ENCODE results near the gene RBM10. TPM values are rescaled to one million over a fixed set of nuclear protein-coding genes. Genes with fewer than 3 reads are reported as not detected.

Gene RBM10
- total and polyA plus RNA-seq, 9 of the 15 experiments (the other 6 are each of a cell fraction or from before 2014, with no cell fraction given): 1.1 to 61.7 (median 31.5) TPM

GRCh38 chrX:47190445-47191269, 45.6 kb downstream of the RBM10 start (continued):
- TF ChIP-seq THAP12 (CRISPR knock-in tag; IDR thresholded peaks at IDR 0.05) (no peak), KDM1A (IDR thresholded peaks at IDR 0.05) (peak; percentile 10 to 48; a peak in 1 of 4 replicates), MBD2 (IDR thresholded peaks at IDR 0.05; ENCODE audit: borderline replicate concordance, low read depth) (peak; percentile 95), L3MBTL2 (IDR thresholded peaks at IDR 0.05) (peak; percentile 55; the same call in 1 of the 2 replicates), MED1 (CRISPR knock-in tag; IDR thresholded peaks at IDR 0.05; ENCODE audit: borderline replicate concordance) (no peak), FOXO4 (CRISPR knock-in tag; IDR thresholded peaks at IDR 0.05) (no peak), NR0B1 (IDR thresholded peaks at IDR 0.05; ENCODE audit: partially characterized antibody) (no peak), SREBF2 (CRISPR knock-in tag; IDR thresholded peaks at IDR 0.05) (no peak), NEUROD1 (IDR thresholded peaks at IDR 0.05; ENCODE audit: borderline replicate concordance, low read depth, low read length, partially characterized antibody) (peak; percentile 57), PRPF4 (IDR thresholded peaks at IDR 0.05; ENCODE audit: insufficient read depth, low read depth, low read length, poor library complexity, severe bottlenecking) (no peak), HES1 (IDR thresholded peaks at IDR 0.05; ENCODE audit: low read depth) (no peak), ZC3H4 (CRISPR knock-in tag; IDR thresholded peaks at IDR 0.05; ENCODE audit: borderline replicate concordance) (no peak), ZNF3 (CRISPR knock-in tag; IDR thresholded peaks at IDR 0.05) (no peak), GTF3C2 (IDR thresholded peaks at IDR 0.05; ENCODE audit: borderline replicate concordance, extremely low read depth, insufficient read length) (no peak), SMC3 (conservative IDR thresholded peaks at IDR 0.05; ENCODE audit: insufficient read depth, low read depth, low read length) (no peak), USF1 (CRISPR knock-in tag; IDR thresholded peaks at IDR 0.05) (0 out of 2 replicates have a peak, but pooled peaks have one; percentile 31)
